ENCODE data around the gene RAI1. TPM values are rescaled to one million over a fixed set of nuclear protein-coding genes. Genes with fewer than 3 reads are reported as not detected.

The RAI1 gene
- total and polyA plus RNA-seq, 7 donors: 1.8 to 31.9 (median 9.3) TPM

- TF ChIP-seq POLR2A (IDR thresholded peaks at IDR 0.05) (no peak), EP300 (IDR thresholded peaks at IDR 0.05) (no peak), POLR2AphosphoS5 (IDR thresholded peaks at IDR 0.05) (no peak), CTCF (IDR thresholded peaks at IDR 0.05) (no peak)
- Histone ChIP-seq H3K27ac (peak overlapping the region in 1 of 4 donors; percentile 17), H3K27me3 (no peaks in the 10 kb centered on the region), H3K36me3 (no peaks in the 10 kb centered on the region), H3K9me3 (no peaks in the 10 kb centered on the region), H3K4me3 (no peak overlapping the region), H3K4me1 (peaks cover 0 to 49% (median 44%) of the 10 kb centered on the region in 4 donors)
- intact Hi-C loops (cut with DNase I): no loop called here
- 89 to 90% methylated on average over 12 of the region's 12 CpGs for WGBS, 2 donors
- no peak for DNase-seq
Observed at GRCh38 chr17:17706140-17707060, 25.1 kb downstream of the RAI1 start.

- no peak overlapping the region for H3K4me3 ChIP-seq
- TF ChIP-seq POLR2A (IDR thresholded peaks at IDR 0.05) (no peak), EP300 (IDR thresholded peaks at IDR 0.05) (no peak), POLR2AphosphoS5 (IDR thresholded peaks at IDR 0.05) (no peak), CTCF (IDR thresholded peaks at IDR 0.05) (no peak)
- DNase-seq: no peak
- no peaks in the 10 kb centered on the region for H3K27me3 ChIP-seq
- peaks cover 0 to 49% (median 44%) of the 10 kb centered on the region in 4 donors for H3K4me1 ChIP-seq
- intact Hi-C loops (cut with DNase I): no loop called here
- no peaks in the 10 kb centered on the region for H3K9me3 ChIP-seq
- peak overlapping the region in 2 of 4 donors; percentile 84 to 88 for H3K27ac ChIP-seq
- H3K36me3 ChIP-seq: no peaks in the 10 kb centered on the region
Observed at GRCh38 chr17:17708295-17708694, 27.0 kb downstream of the RAI1 start.

GRCh38 chr17:17708816-17709215 is 27.6 kb downstream of the RAI1 start:
- H3K36me3 ChIP-seq: no peaks in the 10 kb centered on the region
- DNase-seq: no peak
- H3K9me3 ChIP-seq: no peaks in the 10 kb centered on the region
- H3K4me1 ChIP-seq: peaks cover 0 to 49% (median 46%) of the 10 kb centered on the region in 4 donors
- intact Hi-C loops (cut with DNase I): no loop called here
- peak overlapping the region; percentile 84 to 88 (median 86) for H3K27ac ChIP-seq
- no peaks in the 10 kb centered on the region for H3K27me3 ChIP-seq
- WGBS, 2 donors: 91 to 93% methylated on average over 9 of the region's 9 CpGs
- TF ChIP-seq POLR2A (IDR thresholded peaks at IDR 0.05) (no peak), POLR2AphosphoS5 (IDR thresholded peaks at IDR 0.05) (no peak), EP300 (IDR thresholded peaks at IDR 0.05) (no peak), CTCF (IDR thresholded peaks at IDR 0.05) (no peak)
- no peak overlapping the region for H3K4me3 ChIP-seq

GRCh38 chr17:17709815-17710321 is 28.6 kb downstream of the RAI1 start:
- Histone ChIP-seq H3K9me3 (no peaks in the 10 kb centered on the region), H3K4me1 (peaks cover 0 to 59% (median 55%) of the 10 kb centered on the region in 4 donors), H3K4me3 (no peak overlapping the region), H3K27me3 (no peaks in the 10 kb centered on the region), H3K27ac (peak overlapping the region; percentile 84 to 88 (median 86)), H3K36me3 (no peaks in the 10 kb centered on the region)
- no peak for TF ChIP-seq EP300 (IDR thresholded peaks at IDR 0.05)
- no peak for TF ChIP-seq CTCF (IDR thresholded peaks at IDR 0.05)
- no peak for DNase-seq
- intact Hi-C loops (cut with DNase I): no loop called here
- 85 to 92% methylated on average over 15 of the region's 15 CpGs for WGBS, 2 donors

Data from sigmoid colon (tissue), 7 donors.